ENCODE data around the gene AQP12B.

AQP12B gene

DNA sequence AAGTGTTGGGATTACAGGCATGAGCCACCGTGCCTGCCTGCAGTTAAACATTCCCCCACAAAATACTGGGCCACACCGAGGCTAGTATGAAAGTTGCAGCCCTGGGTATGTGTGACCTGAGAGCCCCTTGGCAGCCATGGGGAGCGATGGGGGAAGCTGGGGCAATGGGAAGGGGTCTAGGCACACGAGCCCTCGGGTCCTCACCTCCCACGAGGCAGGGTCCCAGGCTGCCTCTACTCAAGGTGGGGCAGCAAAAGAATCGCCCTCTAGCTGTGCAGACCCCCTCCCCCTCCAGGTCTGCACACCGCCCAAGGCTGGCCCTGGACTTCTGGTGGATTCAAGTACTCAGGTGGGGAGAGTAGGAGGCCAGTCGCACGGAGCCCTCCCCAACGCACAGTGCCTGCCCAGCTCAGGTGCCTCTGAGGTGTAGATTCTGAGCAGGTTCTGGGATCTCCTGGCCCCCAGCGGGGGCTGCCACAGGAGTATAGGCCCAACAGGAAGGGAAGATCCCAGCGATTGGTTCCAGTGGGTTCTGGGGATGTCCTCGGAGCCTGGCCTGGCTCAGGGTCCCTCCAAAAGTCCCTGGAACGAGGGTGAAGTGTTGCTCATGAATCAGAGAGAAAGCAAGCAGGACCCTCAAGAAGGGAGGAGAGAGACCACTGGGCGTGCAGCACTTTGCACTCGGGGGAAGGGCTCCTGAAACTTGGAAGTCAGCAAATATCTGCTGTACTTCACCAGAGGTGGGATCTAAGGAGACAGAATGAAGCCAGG, 54.8 kb downstream of the AQP12B start:
- Histone ChIP-seq H3K36me3 (replicated peaks) (no peaks in the 10 kb centered on the region), H3K27me3 (replicated peaks) (no peaks in the 10 kb centered on the region), H3K27ac (no peak overlapping the region), H3K4me3 (ENCODE audit: low read depth, low read length) (no peak overlapping the region)
- TF ChIP-seq, protein P1, sequence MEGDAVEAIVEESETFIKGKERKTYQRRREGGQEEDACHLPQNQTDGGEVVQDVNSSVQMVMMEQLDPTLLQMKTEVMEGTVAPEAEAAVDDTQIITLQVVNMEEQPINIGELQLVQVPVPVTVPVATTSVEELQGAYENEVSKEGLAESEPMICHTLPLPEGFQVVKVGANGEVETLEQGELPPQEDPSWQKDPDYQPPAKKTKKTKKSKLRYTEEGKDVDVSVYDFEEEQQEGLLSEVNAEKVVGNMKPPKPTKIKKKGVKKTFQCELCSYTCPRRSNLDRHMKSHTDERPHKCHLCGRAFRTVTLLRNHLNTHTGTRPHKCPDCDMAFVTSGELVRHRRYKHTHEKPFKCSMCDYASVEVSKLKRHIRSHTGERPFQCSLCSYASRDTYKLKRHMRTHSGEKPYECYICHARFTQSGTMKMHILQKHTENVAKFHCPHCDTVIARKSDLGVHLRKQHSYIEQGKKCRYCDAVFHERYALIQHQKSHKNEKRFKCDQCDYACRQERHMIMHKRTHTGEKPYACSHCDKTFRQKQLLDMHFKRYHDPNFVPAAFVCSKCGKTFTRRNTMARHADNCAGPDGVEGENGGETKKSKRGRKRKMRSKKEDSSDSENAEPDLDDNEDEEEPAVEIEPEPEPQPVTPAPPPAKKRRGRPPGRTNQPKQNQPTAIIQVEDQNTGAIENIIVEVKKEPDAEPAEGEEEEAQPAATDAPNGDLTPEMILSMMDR (IDR thresholded peaks at IDR 0.05; ENCODE audit: low read depth, low read length, missing control alignments): no peak
- no peak for DNase-seq
- in situ Hi-C loops (cut with HindIII; ENCODE audit: low pct_ligation_motif_present, low sequenced_read_pairs): no loop called here

DNA sequence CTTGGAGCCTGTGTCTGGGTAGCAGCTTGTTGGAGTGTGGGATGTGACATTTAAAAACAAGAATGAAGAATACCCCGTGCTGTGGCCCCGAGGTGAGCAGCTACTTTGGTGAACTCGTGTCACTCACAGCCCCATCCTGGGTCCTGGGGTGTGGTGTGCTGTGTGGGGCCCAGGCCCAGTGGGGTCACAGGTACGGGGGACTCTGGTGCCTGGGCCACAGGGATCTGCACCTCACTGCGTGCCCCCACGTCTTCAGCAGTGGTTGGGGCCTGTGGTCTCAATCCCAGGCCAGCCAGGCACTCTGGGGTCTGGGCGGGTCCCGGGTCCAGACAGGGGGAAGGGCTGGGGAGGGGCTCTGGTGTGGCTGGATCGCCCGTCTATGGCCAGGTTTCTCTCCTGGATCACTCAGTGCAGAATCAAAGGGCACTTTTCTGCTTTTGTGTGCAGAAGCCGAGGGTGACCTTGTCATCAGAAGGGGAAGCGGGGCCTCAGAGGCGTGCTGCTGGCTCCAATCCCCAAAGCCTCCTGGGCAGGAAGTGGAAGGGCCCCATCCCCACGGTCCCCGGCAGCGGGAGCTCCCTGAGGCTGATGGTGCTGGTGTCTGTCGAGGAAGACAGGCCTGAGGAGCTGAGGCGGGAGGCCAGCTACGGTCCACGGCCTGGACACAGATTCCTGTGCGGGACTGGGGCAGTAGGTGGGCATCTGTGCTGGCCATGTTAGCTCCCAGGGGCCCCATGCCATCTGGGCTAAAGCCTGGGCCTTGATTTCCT, 56.0 kb downstream of the AQP12B start:
- TF ChIP-seq, protein P1 (IDR thresholded peaks at IDR 0.05; ENCODE audit: low read depth, low read length, missing control alignments): no peak
- no peak for DNase-seq
- Histone ChIP-seq H3K4me3 (ENCODE audit: low read depth, low read length) (no peak overlapping the region), H3K27me3 (replicated peaks) (no peaks in the 10 kb centered on the region), H3K27ac (no peak overlapping the region), H3K36me3 (replicated peaks) (no peaks in the 10 kb centered on the region)
- in situ Hi-C loops (cut with HindIII; ENCODE audit: low pct_ligation_motif_present, low sequenced_read_pairs): no loop called here
